Activated naive CD8-positive, alpha-beta T cell (primary cell): Measurements from ENCODE around the gene CELF2.

ENCODE experiments used
- H3K27ac Mint-ChIP-seq: one replicate; pipeline ENCODE4 v1.8.0; 2021; ENCODE audit warnings: mixed read lengths
- H3K27me3 Mint-ChIP-seq: one replicate; pipeline ENCODE4 v1.8.0; 2021; ENCODE audit warnings: mixed read lengths
- H3K36me3 Mint-ChIP-seq: one replicate; pipeline ENCODE4 v1.8.0; 2021; ENCODE audit warnings: mixed read lengths
- H3K4me1 Mint-ChIP-seq: one replicate; pipeline ENCODE4 v1.8.0; 2021; ENCODE audit warnings: low read depth, mixed read lengths
- H3K4me3 Mint-ChIP-seq: one replicate; pipeline ENCODE4 v1.8.0; 2021; ENCODE audit warnings: mild to moderate bottlenecking, mixed read lengths
- H3K9me3 Mint-ChIP-seq: one replicate; pipeline ENCODE4 v1.8.0; 2021; ENCODE audit warnings: low read depth, mixed read lengths

CELF2 gene

DNA sequence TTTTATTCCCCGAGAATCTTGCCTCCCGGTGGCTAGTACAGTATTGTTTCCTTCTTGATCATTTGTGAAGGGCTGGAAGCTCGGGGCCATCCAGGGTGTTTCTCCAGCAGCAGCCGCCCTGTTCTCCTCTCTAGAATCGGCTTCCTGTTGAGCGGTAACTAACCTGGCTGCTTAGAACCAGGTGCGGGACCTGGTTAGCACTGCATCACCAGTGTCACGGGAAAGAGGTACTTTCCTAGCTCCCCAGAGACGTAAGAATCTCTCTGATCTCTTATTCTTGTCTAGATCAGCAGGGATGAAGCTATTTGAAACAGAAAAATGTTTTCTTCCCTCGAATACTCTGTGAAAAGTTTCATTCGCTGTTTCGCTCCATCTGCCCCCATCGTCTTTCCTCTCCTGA, 239.2 kb downstream of the CELF2 start:
- H3K9me3 Mint-ChIP-seq, result no peaks in the 10 kb centered on the region
- peaks cover 12% of the 10 kb centered on the region for H3K36me3 Mint-ChIP-seq
- H3K27ac Mint-ChIP-seq, result peak overlapping the region; percentile 79
- no peaks in the 10 kb centered on the region for H3K27me3 Mint-ChIP-seq
- no peak overlapping the region for H3K4me3 Mint-ChIP-seq
- peaks cover 69% of the 10 kb centered on the region for H3K4me1 Mint-ChIP-seq

- Mint-ChIP-seq H3K27me3 (no peaks in the 10 kb centered on the region), H3K36me3 (peaks cover 17% of the 10 kb centered on the region), H3K4me3 (no peak overlapping the region), H3K27ac (peak overlapping the region; percentile 79), H3K9me3 (no peaks in the 10 kb centered on the region), H3K4me1 (peaks cover 75% of the 10 kb centered on the region)
Measured at GRCh38 chr10:11257440-11258090, 239.9 kb downstream of the CELF2 start.

DNA sequence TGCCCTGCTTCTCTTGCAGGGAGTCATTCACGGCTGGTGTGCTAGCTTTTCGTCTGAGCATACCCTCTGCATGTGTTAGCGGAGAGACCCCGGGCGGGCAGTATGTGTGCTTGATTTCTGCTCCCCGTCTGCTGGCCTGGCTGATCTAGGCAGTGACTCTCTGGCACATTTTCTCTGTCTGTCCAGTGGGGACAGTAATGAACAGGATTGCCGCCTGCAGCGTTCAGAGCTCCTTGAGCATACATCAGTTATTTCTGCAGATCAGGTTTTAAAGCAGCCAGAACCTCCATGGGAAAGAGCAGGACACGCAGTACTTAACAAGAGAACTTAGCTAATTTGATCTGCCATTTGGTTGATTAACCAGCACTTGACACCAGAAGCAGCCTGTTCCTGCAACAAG, 242.5 kb downstream of the CELF2 start:
- H3K27me3 Mint-ChIP-seq, result no peaks in the 10 kb centered on the region
- peaks cover 15% of the 10 kb centered on the region for H3K36me3 Mint-ChIP-seq
- H3K4me3 Mint-ChIP-seq, result no peak overlapping the region
- H3K27ac Mint-ChIP-seq, result peak overlapping the region; percentile 79
- no peaks in the 10 kb centered on the region for H3K9me3 Mint-ChIP-seq
- peaks cover 89% of the 10 kb centered on the region for H3K4me1 Mint-ChIP-seq

DNA sequence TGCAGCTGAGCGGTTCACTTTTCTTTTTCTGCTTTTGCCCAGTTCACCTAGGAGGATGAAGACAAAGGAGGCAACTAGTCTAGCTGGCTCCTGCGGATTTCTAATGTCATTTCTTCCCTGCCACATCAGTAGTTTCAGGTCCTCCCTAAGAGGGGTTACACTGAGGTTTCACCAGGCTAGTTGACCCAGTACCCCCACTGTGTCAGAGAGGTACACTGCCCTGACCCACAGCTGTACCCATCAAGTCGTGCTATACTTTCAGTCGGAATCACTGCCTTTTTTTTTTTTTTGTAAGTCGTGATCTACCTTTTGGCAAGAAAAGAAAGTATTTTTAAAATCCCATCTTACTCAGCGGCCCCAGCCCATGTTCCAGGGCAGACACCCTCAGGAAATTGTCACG, 243.5 kb downstream of the CELF2 start:
- Mint-ChIP-seq H3K27me3 (no peaks in the 10 kb centered on the region), H3K4me3 (no peak overlapping the region), H3K36me3 (peaks cover 15% of the 10 kb centered on the region), H3K9me3 (no peaks in the 10 kb centered on the region), H3K27ac (peak overlapping the region; percentile 87), H3K4me1 (peaks cover 92% of the 10 kb centered on the region)

DNA sequence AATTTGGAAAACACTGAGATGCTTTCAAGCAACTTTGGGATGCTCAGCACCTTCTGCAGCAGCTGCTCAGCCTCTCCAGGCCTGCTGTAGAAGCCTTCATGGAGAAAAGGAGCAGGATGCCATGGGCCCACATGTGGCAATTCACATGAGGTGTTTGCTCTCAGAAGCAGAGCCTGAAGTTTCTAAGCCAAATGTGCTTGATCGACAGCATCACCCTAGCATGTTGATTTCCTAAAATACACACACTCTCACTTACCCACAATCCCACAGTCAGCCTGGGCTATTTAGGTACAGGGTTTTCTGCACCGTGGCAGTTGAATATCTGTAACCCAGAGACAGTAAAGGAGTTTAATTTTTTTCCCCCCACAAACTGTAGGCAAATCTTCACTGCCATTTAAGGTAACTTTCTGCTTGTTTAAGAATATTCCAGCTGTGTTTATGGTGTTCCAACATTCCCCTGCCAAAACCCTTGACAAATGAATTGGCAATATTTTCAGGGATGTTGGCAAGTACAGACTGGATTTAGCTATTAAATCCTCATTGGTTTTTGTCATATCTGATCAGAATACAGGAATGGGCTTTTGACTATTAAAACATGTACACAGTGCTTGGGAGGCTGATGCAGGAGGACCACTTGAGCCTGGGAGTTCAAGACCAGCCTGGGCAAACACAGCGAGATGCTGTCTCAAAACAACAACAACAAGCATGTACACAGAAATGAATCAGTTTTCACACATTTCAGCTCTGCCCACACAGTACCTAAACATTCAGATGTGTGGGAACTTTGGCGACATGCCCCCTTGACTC, 244.2 kb downstream of the CELF2 start:
- peaks cover 15% of the 10 kb centered on the region for H3K36me3 Mint-ChIP-seq
- H3K27me3 Mint-ChIP-seq, result no peaks in the 10 kb centered on the region
- H3K4me1 Mint-ChIP-seq, result peaks cover 91% of the 10 kb centered on the region
- peak overlapping the region; percentile 87 for H3K27ac Mint-ChIP-seq
- peak overlapping the region; percentile 1 for H3K4me3 Mint-ChIP-seq
- H3K9me3 Mint-ChIP-seq, result no peaks in the 10 kb centered on the region

- Mint-ChIP-seq H3K4me1 (peaks cover 87% of the 10 kb centered on the region), H3K36me3 (peaks cover 15% of the 10 kb centered on the region), H3K4me3 (no peak overlapping the region), H3K27me3 (no peaks in the 10 kb centered on the region), H3K27ac (peak overlapping the region; percentile 87), H3K9me3 (no peaks in the 10 kb centered on the region)
Measured at GRCh38 chr10:11262494-11263345, 245.0 kb downstream of the CELF2 start.

DNA sequence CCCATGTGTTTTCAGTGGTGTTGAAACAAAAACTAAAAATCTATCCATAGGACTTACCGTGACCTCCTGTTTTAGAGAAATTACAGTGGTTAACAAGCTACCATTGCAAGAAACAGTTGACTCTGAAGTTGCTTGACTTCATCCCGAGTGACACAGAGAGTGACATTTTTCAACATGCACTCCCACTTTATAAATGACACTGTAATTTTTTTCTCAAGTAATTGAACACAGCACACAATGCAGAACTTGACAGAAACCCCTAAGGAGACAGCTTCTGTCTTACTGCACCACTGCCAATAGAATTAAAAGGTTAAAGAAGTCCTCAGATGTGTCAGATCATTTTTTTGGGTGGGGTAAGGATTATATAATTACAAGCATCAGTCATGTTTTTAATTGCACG, 246.1 kb downstream of the CELF2 start:
- peaks cover 83% of the 10 kb centered on the region for H3K4me1 Mint-ChIP-seq
- peak overlapping the region; percentile 72 for H3K27ac Mint-ChIP-seq
- H3K36me3 Mint-ChIP-seq, result peaks cover 12% of the 10 kb centered on the region
- H3K9me3 Mint-ChIP-seq, result no peaks in the 10 kb centered on the region
- no peak overlapping the region for H3K4me3 Mint-ChIP-seq
- no peaks in the 10 kb centered on the region for H3K27me3 Mint-ChIP-seq

GRCh38 chr10:11264296-11265048, 246.8 kb downstream of the CELF2 start:
- Mint-ChIP-seq H3K27me3 (no peaks in the 10 kb centered on the region), H3K4me1 (peaks cover 83% of the 10 kb centered on the region), H3K4me3 (no peak overlapping the region), H3K9me3 (no peaks in the 10 kb centered on the region), H3K27ac (peak overlapping the region; percentile 72), H3K36me3 (peaks cover 12% of the 10 kb centered on the region)

DNA sequence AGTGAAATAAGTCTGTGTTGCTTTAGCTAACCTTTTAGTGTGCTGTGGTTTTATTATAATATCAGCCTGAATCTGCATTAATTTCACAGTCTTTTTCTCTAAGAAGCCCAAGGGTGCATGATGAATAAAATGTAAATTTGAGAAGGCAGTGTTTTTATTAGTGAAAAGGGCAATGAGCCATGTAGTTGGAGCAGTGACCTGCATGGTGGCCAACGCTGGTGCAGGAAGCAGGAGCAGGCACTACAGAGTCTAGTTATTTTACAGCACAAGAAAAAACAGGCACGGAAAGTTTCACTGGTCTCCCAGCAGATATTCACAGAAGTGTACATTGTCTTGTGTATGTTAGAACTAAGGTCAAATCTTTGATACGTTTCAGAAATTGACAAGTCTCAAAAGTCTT, 247.8 kb downstream of the CELF2 start:
- Mint-ChIP-seq H3K27ac (peak overlapping the region; percentile 72), H3K4me3 (no peak overlapping the region), H3K4me1 (peaks cover 85% of the 10 kb centered on the region), H3K36me3 (peaks cover 12% of the 10 kb centered on the region), H3K9me3 (no peaks in the 10 kb centered on the region), H3K27me3 (no peaks in the 10 kb centered on the region)

- H3K27me3 Mint-ChIP-seq, result no peaks in the 10 kb centered on the region
- H3K36me3 Mint-ChIP-seq, result peaks cover 14% of the 10 kb centered on the region
- H3K4me3 Mint-ChIP-seq, result no peak overlapping the region
- no peaks in the 10 kb centered on the region for H3K9me3 Mint-ChIP-seq
- H3K4me1 Mint-ChIP-seq, result peaks cover 77% of the 10 kb centered on the region
- peak overlapping the region; percentile 87 for H3K27ac Mint-ChIP-seq
Measured at GRCh38 chr10:11266426-11266825, 248.8 kb downstream of the CELF2 start.

- Mint-ChIP-seq H3K4me1 (peaks cover 51% of the 10 kb centered on the region), H3K9me3 (no peaks in the 10 kb centered on the region), H3K27me3 (no peaks in the 10 kb centered on the region), H3K27ac (peak overlapping the region; percentile 82), H3K36me3 (peaks cover 14% of the 10 kb centered on the region), H3K4me3 (no peak overlapping the region)
Measured at GRCh38 chr10:11270135-11270857, 252.6 kb downstream of the CELF2 start.

DNA sequence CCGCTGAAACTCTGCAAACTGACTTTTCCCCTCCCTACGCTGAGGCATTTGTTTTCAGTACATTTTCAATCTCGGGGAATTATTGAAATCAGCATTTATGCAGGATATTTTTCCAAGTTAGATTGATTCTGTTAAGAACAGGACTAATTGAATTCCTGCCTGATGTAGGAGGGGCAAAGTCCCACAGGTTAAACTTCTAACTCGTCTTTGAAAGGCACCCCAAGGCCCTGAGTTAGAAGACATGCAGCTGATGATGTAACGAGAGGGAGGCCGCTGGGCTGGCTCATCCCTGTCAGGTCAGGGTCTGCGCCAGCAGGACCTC, 253.1 kb downstream of the CELF2 start:
- no peaks in the 10 kb centered on the region for H3K27me3 Mint-ChIP-seq
- no peak overlapping the region for H3K4me3 Mint-ChIP-seq
- peaks cover 16% of the 10 kb centered on the region for H3K36me3 Mint-ChIP-seq
- peak overlapping the region; percentile 82 for H3K27ac Mint-ChIP-seq
- no peaks in the 10 kb centered on the region for H3K9me3 Mint-ChIP-seq
- H3K4me1 Mint-ChIP-seq, result peaks cover 46% of the 10 kb centered on the region

DNA sequence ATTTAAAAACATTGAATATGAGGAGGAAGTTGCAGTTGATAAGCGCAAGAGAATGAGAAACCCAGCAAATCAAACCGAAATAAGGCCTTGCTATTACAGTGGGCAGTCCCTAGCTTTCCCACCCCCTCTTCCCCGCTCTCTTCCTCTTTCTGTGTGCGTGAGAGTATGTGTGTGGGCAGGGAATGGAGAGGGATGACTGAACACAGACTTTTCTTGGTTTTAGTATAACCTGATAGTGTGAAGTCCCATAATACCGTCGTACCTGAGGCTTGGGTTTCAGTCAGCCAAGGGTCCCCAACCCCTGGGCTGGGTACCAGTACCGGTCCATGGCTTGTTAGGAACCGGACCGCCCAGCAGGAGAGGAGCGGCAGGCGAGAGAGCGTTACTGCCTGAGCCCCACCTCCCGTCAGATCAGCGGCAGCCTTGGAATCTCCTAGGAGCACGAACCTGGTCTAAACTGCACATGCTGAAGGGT, 255.3 kb downstream of the CELF2 start:
- Mint-ChIP-seq H3K4me3 (no peak overlapping the region), H3K27me3 (no peaks in the 10 kb centered on the region), H3K36me3 (peaks cover 18% of the 10 kb centered on the region), H3K4me1 (peaks cover 39% of the 10 kb centered on the region), H3K27ac (peak overlapping the region; percentile 87), H3K9me3 (no peaks in the 10 kb centered on the region)

GRCh38 chr10:11274452-11274851, 256.8 kb downstream of the CELF2 start:
- Mint-ChIP-seq H3K27ac (peak overlapping the region; percentile 88), H3K4me3 (no peak overlapping the region), H3K9me3 (no peaks in the 10 kb centered on the region), H3K36me3 (peaks cover 18% of the 10 kb centered on the region), H3K4me1 (peaks cover 29% of the 10 kb centered on the region), H3K27me3 (no peaks in the 10 kb centered on the region)
